HUES48 (cell line): ENCODE measurements around the gene RNGTT.

Source experiments
- H3K27ac ChIP-seq: one replicate; pipeline ENCODE4 v1.7.0; 2013; ENCODE audit warnings: low read depth, low read length, inconsistent platforms
- H3K27me3 ChIP-seq: 2 replicates; pipeline ENCODE4 v1.6.1; 2013; ENCODE audit warnings: mild to moderate bottlenecking, low read length; ENCODE audit not compliant: control insufficient read depth, insufficient read depth
- H3K36me3 ChIP-seq: 2 replicates; pipeline ENCODE4 v1.6.1; 2013; ENCODE audit warnings: low read length; ENCODE audit not compliant: control insufficient read depth, insufficient read depth
- H3K4me1 ChIP-seq: 2 replicates; pipeline ENCODE4 v1.6.1; 2013; ENCODE audit warnings: mild to moderate bottlenecking, low read length; ENCODE audit not compliant: control insufficient read depth, insufficient read depth
- H3K4me3 ChIP-seq: 2 replicates; pipeline ENCODE4 v1.5.1; 2013; ENCODE audit warnings: mild to moderate bottlenecking, low read depth, low read length
- H3K9ac ChIP-seq: 2 replicates; pipeline ENCODE4 v1.6.1; 2013; ENCODE audit warnings: mild to moderate bottlenecking, low read depth, low read length, moderate library complexity
- H3K9me3 ChIP-seq: 2 replicates; pipeline ENCODE4 v1.6.1; 2013; ENCODE audit warnings: low read length; ENCODE audit not compliant: control insufficient read depth, insufficient read depth

The RNGTT gene

DNA sequence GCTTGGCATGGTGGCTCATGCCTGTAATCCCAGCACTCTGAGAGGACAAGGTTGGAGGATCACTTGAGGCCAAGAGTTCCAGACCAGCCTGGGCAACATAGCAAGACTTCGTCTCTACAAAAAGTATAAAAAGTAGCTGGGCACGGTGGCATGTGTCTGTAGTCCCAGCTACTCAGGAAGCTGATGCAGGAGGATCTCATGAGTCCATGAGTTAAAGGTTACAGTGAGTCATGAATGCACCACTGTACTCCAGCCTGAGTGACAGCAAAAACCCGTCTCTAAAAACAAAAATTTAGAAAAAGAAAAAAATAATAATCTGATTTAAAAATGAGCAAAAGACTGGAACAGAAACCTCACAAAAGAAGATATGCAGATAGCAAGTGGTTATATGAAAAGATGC, 279.7 kb downstream of the RNGTT start:
- Histone ChIP-seq H3K4me1 (peaks cover 15% of the 10 kb centered on the region; the same call in 1 of the 2 replicates), H3K9ac (no peak overlapping the region), H3K9me3 (no peaks in the 10 kb centered on the region), H3K27me3 (no peaks in the 10 kb centered on the region), H3K36me3 (no peaks in the 10 kb centered on the region), H3K27ac (no peak overlapping the region), H3K4me3 (no peak overlapping the region)

DNA sequence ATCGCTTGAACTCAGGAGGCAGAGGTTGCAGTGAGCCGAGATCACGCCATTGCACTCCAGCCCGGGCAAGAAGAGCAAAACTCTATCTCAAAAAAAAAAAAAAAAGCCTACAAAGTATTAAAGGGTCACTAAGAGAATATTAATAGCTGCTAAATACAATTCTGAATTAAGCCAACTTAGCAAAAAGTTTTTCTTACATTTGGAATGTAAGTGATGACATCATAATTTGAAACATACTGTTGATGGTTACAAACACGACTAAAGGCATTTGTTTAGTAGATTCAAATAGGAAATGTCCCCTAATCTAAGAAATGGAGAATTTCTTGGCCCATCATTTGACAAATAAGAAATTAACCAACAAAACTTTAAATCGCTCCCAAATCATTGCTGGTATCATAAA, 282.8 kb downstream of the RNGTT start:
- no peaks in the 10 kb centered on the region for H3K27me3 ChIP-seq
- H3K4me3 ChIP-seq, result no peak overlapping the region
- H3K4me1 ChIP-seq, result peaks cover 15% of the 10 kb centered on the region; the same call in 1 of the 2 replicates
- no peaks in the 10 kb centered on the region for H3K9me3 ChIP-seq
- no peak overlapping the region for H3K9ac ChIP-seq
- H3K27ac ChIP-seq, result no peak overlapping the region
- H3K36me3 ChIP-seq, result no peaks in the 10 kb centered on the region

DNA sequence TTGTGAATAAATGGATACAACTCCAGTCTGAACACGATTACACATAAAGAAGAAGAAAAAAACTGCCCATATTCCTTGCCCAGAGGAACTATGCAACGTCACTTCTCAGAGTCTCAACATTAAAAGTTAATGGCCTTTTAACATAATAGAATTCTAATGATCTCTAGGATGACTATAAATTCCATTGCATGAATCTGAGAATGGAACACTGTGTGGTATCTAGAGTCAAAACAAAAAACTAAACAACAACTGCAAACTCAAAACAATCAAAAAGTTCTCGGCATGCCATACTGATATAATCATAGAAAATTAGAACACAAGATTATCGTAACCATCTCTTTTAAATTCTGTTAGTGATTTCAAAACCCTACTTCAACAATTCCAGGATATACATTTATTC, 283.6 kb downstream of the RNGTT start:
- H3K4me1 ChIP-seq, result peaks cover 15% of the 10 kb centered on the region; the same call in 1 of the 2 replicates
- no peak overlapping the region for H3K9ac ChIP-seq
- H3K27ac ChIP-seq, result no peak overlapping the region
- H3K27me3 ChIP-seq, result no peaks in the 10 kb centered on the region
- H3K36me3 ChIP-seq, result no peaks in the 10 kb centered on the region
- H3K9me3 ChIP-seq, result no peaks in the 10 kb centered on the region
- H3K4me3 ChIP-seq, result no peak overlapping the region

DNA sequence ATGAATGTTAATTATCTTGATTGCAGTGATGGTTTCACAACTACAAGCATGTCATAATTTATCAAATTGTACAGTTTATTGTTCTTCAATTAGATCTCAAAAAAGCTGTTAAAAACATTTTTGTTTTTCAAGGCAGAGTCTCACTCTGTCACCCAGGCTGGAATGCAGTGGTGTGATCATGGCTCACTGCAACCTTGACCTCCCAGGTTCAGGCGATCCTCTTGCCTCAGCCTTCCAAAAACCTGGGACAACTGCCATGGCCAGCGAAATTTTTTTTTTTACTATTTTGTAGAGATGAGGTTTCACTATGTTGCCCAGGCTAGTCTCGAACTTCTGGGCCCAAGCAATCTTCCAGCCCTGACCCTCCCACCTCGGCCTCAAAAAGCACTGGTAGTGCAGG, 286.1 kb downstream of the RNGTT start:
- no peaks in the 10 kb centered on the region for H3K36me3 ChIP-seq
- no peaks in the 10 kb centered on the region for H3K27me3 ChIP-seq
- H3K27ac ChIP-seq, result no peak overlapping the region
- H3K9ac ChIP-seq, result no peak overlapping the region
- no peaks in the 10 kb centered on the region for H3K9me3 ChIP-seq
- peaks cover 15% of the 10 kb centered on the region; the same call in 1 of the 2 replicates for H3K4me1 ChIP-seq
- no peak overlapping the region for H3K4me3 ChIP-seq

DNA sequence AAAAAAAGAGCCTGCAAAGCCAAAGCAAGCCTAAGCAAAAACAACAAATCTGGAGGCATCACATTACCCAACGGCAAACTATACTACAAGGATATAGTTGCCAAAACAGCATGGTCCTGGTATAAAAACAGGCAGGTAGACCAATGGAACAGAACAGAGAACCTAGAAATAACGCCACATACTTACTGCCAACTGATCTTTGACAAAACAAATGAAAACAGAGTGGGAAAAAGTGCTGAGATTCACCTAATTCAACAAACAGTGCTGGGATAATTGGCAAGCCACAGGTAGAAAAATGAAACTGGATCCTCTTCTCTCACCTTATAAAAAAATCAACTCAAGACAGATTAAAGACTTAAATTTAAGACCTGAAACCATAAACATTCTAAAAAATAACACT, 291.8 kb downstream of the RNGTT start:
- H3K36me3 ChIP-seq, result no peaks in the 10 kb centered on the region
- no peak overlapping the region for H3K9ac ChIP-seq
- no peaks in the 10 kb centered on the region for H3K4me1 ChIP-seq
- H3K4me3 ChIP-seq, result no peak overlapping the region
- peaks cover 25% of the 10 kb centered on the region for H3K9me3 ChIP-seq
- no peaks in the 10 kb centered on the region for H3K27me3 ChIP-seq
- no peak overlapping the region for H3K27ac ChIP-seq

DNA sequence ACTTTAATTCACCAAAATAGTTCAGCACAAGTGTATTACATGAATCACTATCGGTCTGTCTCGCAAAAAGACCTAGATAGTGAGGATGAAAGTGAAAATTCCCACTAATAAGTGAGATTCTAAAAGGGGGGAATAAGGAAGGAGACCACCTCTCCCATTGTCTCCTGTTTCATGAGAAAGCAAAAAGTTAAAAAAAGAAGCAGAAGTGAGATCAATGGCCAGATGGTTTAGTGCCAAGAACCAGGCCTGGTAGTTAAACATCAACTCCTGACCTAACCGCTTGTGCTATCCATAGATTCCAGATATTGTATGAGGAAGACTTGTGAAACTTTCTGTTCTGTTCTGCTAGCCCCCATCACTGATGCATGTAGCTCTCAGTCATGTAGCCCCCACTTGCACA, 293.0 kb downstream of the RNGTT start:
- no peak overlapping the region for H3K4me3 ChIP-seq
- no peaks in the 10 kb centered on the region for H3K4me1 ChIP-seq
- no peak overlapping the region for H3K9ac ChIP-seq
- peaks cover 25% of the 10 kb centered on the region for H3K9me3 ChIP-seq
- no peaks in the 10 kb centered on the region for H3K27me3 ChIP-seq
- H3K27ac ChIP-seq, result no peak overlapping the region
- no peaks in the 10 kb centered on the region for H3K36me3 ChIP-seq

DNA sequence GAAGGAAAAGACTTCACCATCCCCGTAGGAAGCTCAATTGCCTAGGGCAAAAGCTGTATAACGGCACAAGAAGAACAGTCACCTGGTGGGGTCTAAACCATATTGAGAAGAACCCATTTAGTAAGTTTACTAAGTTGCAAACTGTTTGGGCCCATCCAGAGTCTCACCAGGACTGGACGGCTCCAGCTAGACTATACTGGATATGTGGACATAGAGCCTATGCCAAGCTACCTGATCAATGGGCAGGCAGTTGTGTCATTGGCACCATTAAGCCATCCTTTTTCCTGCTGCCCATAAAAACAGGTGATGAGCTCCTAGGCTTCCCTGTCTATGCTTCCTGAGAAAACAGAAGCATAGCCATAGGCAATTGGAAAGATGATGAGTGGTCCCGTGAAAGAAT, 293.9 kb downstream of the RNGTT start:
- Histone ChIP-seq H3K9me3 (peaks cover 25% of the 10 kb centered on the region), H3K4me1 (no peaks in the 10 kb centered on the region), H3K27ac (no peak overlapping the region), H3K36me3 (no peaks in the 10 kb centered on the region), H3K4me3 (no peak overlapping the region), H3K9ac (no peak overlapping the region), H3K27me3 (no peaks in the 10 kb centered on the region)

DNA sequence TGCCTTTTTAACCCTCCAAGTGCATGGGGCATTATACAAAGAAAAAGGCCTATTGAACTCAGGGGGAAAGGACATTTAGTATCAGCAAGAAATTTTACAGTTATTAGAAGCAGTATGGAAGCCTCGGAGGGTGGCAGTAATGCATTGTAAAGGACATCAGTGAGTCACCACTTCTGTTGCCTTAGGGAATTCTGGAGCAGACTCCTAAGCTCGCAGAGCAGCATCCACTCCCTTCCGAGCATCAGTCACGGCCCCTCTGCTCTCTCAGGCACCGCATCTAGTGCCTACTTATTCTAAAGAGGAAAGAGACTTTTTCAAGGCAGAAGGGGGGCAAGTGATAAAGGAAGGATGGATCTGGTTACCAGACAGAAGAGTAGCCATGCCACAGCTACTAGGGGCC, 296.5 kb downstream of the RNGTT start:
- H3K36me3 ChIP-seq, result no peaks in the 10 kb centered on the region
- no peaks in the 10 kb centered on the region for H3K4me1 ChIP-seq
- no peak overlapping the region for H3K27ac ChIP-seq
- no peaks in the 10 kb centered on the region for H3K27me3 ChIP-seq
- H3K9ac ChIP-seq, result no peak overlapping the region
- H3K4me3 ChIP-seq, result no peak overlapping the region
- H3K9me3 ChIP-seq, result peaks cover 33% of the 10 kb centered on the region

DNA sequence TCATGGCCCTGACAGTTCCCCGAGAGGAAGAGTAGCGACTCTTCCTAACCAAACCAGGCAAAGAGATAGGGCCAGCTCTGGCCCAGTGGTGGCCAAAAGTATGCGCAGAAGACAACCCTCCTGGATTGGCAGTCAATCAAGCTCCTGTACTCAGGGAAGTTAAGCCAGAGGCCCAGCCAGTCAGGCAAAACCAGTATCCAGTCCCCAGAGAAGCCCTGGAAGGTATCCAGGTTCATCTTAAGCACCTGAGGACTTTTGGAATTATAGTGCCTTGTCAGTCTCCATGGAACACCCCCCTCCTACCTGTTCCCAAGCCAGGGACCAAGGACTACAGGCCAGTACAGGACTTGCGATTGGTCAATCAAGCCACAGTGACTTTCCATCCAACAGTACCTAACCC, 298.3 kb downstream of the RNGTT start:
- Histone ChIP-seq H3K36me3 (no peaks in the 10 kb centered on the region), H3K4me1 (no peaks in the 10 kb centered on the region), H3K27ac (no peak overlapping the region), H3K9me3 (peaks cover 17% of the 10 kb centered on the region), H3K9ac (no peak overlapping the region), H3K4me3 (no peak overlapping the region), H3K27me3 (no peaks in the 10 kb centered on the region)

DNA sequence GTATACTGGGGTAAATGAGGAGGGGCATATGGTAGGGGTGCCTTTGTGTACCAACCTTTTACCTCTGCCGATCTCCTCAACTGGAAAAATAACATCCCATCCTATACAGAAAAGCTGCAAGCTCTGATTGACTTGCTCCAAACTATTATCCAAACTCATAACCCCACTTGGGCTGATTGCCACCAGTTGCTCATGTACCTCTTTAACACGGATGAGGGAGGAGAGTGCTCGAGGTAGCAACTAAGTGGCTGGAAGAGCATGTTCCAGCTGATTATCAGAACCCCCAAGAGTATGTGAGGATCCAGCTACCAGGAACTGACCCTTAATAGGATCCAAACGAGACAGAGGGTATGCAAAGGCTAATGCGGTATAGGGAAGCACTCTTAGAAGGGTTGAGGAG, 299.6 kb downstream of the RNGTT start:
- no peak overlapping the region for H3K9ac ChIP-seq
- no peak overlapping the region for H3K4me3 ChIP-seq
- peaks cover 9% of the 10 kb centered on the region for H3K9me3 ChIP-seq
- no peak overlapping the region for H3K27ac ChIP-seq
- H3K27me3 ChIP-seq, result no peaks in the 10 kb centered on the region
- no peaks in the 10 kb centered on the region for H3K36me3 ChIP-seq
- no peaks in the 10 kb centered on the region for H3K4me1 ChIP-seq

DNA sequence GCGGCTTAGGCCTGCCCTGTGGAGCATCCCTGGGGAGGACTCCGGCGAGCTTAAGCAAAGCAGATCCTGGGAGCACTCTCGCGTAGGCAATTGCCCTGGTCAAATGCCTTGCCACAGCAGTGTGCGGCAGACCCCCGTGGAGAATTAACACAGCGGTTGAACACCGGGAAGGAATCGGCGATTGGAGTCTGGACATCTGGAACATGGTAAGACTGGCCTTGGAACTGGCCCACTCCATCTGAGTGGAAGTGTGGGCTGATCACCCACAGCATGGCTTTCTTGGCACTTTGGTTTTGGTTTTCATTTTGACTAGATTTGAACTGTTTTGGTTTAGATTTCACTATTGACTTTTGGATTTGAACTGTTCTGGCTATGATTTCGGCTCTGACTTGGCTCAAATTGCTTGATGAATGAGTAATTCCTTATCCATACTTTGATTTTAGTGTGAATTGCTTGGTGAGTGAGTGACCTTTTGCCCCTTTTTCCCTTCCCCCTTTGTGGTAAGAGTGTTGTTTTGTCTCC, 300.7 kb downstream of the RNGTT start:
- Histone ChIP-seq H3K9ac (no peak overlapping the region), H3K27me3 (no peaks in the 10 kb centered on the region), H3K27ac (no peak overlapping the region), H3K4me3 (no peak overlapping the region), H3K36me3 (no peaks in the 10 kb centered on the region), H3K4me1 (no peaks in the 10 kb centered on the region), H3K9me3 (peaks cover 9% of the 10 kb centered on the region)

DNA sequence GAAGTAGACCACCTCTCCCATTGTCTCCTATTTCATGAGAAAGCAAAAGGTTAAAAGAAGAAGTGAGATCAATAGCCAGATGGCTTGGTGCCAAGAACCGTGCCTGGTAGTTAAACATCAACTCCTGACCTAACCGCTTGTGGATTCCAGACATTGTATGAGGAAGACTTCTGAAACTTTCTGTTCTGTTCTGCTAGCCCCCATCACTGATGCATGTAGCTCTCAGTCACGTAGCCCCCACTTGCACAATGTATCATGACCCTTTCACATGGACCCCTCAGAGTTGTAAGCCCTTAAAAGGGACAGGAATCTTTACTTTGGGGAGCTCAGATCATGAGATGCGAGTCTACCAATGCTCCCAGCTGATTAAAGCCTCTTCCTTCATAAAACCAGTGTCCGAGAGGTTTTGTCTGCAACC, 301.2 kb downstream of the RNGTT start:
- Histone ChIP-seq H3K4me1 (no peaks in the 10 kb centered on the region), H3K27me3 (no peaks in the 10 kb centered on the region), H3K4me3 (no peak overlapping the region), H3K9ac (no peak overlapping the region), H3K9me3 (peaks cover 9% of the 10 kb centered on the region), H3K27ac (no peak overlapping the region), H3K36me3 (no peaks in the 10 kb centered on the region)
